K562 (cell line): ENCODE measurements around the gene NMNAT2.

Experiments used
- CBFB ChIP-seq: sonication (generic); formaldehyde crosslinking; IDR thresholded peaks from 2 replicates; pipeline ENCODE4 v1.4.0; 2020; ENCODE audit warnings: mild to moderate bottlenecking, missing genetic modification reagents
- GTF2F1 ChIP-seq: IDR thresholded peaks from 2 replicates; pipeline ENCODE4 v1.6.1; 2011; ENCODE audit warnings: low read depth, low read length, improper control_type of control experiment
- POLR2A ChIP-seq: fragments of 450-650 bp; conservative IDR thresholded peaks from 2 replicates; pipeline ENCODE4 v1.6.1; 2016
- POLR2AphosphoS5 ChIP-seq: IDR thresholded peaks from 2 replicates; pipeline ENCODE4 v1.6.1; 2011; ENCODE audit warnings: mild to moderate bottlenecking, low read depth, low read length, moderate library complexity; ENCODE audit not compliant: control insufficient read depth, insufficient read depth
- UBTF ChIP-seq, 2 experiments: IDR thresholded peaks; 2 replicates each; pipeline ENCODE4 v1.6.1; 2012; ENCODE audit warnings: improper control_type of control experiment in 2 of 2, low read depth in 2 of 2, low read length in 2 of 2, borderline replicate concordance in 1 of 2

GRCh38 chr1:183215936-183216335 lies 202.2 kb downstream of the NMNAT2 start:
- TF ChIP-seq UBTF (IDR thresholded peaks at IDR 0.05; ENCODE audit: borderline replicate concordance in 1 of 2, low read depth in 2 of 2, low read length in 2 of 2) (no peak), CBFB (CRISPR knock-in tag) (no peak), POLR2A (no peak), GTF2F1 (no peak), POLR2AphosphoS5 (no peak)
